Tibial artery (tissue), 4 donors: ENCODE data around the gene TTC21A.
A peak's percentile ranks its signal among the peaks of the same experiment; 100 is the strongest.

Source experiments
- DNase-seq, 2 donors: peaks; one replicate each; pipeline ENCODE4 v3.0.0-alpha.2; 2019
- H3K27ac ChIP-seq, 2 donors: fragments of 200-600 bp; sonication (generic) in 1 of 2; 1 replicate in 1 of 2; 2 replicates in 1 of 2; pipeline ENCODE4 v1.5.1; 2018 to 2019; ENCODE audit warnings: mild to moderate bottlenecking in 1 of 2
- H3K27me3 ChIP-seq, 2 donors: fragments of 200-600 bp; sonication (generic) in 1 of 2; one replicate each; pipeline versions ENCODE4 v1.5.1 to v1.6.0; 2016 to 2019
- H3K36me3 ChIP-seq, 3 donors: fragments of 200-600 bp; sonication (generic) in 2 of 3; one replicate each; pipeline ENCODE4 v1.5.1; 2016 to 2019; ENCODE audit warnings: mild to moderate bottlenecking in 2 of 3
- H3K4me1 ChIP-seq, 4 donors: fragments of 200-600 bp; sonication (generic) in 2 of 4; 1 replicate in 3 of 4; 2 replicates in 1 of 4; pipeline ENCODE4 v1.5.1; 2016 to 2019
- H3K4me3 ChIP-seq, 2 donors: fragments of 200-600 bp; sonication (generic) in 1 of 2; 1 replicate in 1 of 2; 2 replicates in 1 of 2; pipeline ENCODE4 v1.5.1; 2018 to 2019; ENCODE audit warnings: mild to moderate bottlenecking in 2 of 2
- H3K9me3 ChIP-seq, 3 donors: fragments of 200-600 bp; sonication (generic) in 1 of 3; one replicate each; pipeline ENCODE4 v1.5.1; 2016 to 2019
- intact Hi-C: fragments of 100-400 bp; cut with DNase I; formaldehyde crosslinking; loops from one replicate; pipeline ENCODE4 v1.15.0; 2023; ENCODE audit warnings: low total_unique reads
- TF ChIP-seq, protein P1 (sequence below), 2 experiments: fragments of 200-600 bp in 1 of 2; fragments of 450-650 bp in 1 of 2; IDR thresholded peaks; one replicate each; pipeline ENCODE4 v1.5.1; 2017 to 2019; ENCODE audit warnings: antibody characterized with exemption in 2 of 2, mild to moderate bottlenecking in 1 of 2, moderate library complexity in 1 of 2

Gene TTC21A

DNA sequence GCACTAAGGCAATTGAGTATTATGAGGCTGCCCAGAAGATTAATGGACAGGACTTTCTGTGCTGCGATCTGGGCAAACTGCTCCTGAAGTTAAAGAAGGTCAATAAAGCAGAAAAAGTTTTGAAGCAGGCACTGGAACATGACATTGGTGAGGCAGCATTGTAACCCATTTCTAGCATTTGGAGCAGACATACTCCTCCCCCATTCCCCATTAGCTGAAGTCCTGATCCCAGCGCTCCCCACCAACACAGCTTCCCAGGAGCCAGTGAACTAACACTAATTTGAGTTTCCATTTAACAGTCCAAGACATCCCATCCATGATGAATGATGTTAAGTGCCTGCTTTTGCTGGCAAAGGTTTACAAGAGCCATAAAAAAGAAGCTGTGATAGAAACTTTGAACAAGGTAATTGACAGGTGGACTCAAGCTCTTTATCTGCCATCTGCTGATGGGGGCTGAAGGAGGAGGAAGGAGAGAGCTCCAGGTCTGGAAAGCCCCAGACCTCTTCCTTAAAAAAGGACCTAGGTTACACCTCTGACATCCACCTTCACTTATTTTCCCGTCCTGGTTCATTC is 23.3 kb downstream of the TTC21A start:
- Histone ChIP-seq H3K4me1 (peaks cover 0 to 11% (median 8%) of the 10 kb centered on the region in 4 donors), H3K36me3 (peaks cover 0 to 29% (median 0%) of the 10 kb centered on the region in 3 donors), H3K27me3 (no peaks in the 10 kb centered on the region), H3K27ac (no peak overlapping the region), H3K9me3 (no peaks in the 10 kb centered on the region), H3K4me3 (no peak overlapping the region)
- no peak for DNase-seq
- TF ChIP-seq, protein P1, sequence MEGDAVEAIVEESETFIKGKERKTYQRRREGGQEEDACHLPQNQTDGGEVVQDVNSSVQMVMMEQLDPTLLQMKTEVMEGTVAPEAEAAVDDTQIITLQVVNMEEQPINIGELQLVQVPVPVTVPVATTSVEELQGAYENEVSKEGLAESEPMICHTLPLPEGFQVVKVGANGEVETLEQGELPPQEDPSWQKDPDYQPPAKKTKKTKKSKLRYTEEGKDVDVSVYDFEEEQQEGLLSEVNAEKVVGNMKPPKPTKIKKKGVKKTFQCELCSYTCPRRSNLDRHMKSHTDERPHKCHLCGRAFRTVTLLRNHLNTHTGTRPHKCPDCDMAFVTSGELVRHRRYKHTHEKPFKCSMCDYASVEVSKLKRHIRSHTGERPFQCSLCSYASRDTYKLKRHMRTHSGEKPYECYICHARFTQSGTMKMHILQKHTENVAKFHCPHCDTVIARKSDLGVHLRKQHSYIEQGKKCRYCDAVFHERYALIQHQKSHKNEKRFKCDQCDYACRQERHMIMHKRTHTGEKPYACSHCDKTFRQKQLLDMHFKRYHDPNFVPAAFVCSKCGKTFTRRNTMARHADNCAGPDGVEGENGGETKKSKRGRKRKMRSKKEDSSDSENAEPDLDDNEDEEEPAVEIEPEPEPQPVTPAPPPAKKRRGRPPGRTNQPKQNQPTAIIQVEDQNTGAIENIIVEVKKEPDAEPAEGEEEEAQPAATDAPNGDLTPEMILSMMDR (IDR thresholded peaks at IDR 0.05) = no peak
- intact Hi-C loops = no loop called here

DNA sequence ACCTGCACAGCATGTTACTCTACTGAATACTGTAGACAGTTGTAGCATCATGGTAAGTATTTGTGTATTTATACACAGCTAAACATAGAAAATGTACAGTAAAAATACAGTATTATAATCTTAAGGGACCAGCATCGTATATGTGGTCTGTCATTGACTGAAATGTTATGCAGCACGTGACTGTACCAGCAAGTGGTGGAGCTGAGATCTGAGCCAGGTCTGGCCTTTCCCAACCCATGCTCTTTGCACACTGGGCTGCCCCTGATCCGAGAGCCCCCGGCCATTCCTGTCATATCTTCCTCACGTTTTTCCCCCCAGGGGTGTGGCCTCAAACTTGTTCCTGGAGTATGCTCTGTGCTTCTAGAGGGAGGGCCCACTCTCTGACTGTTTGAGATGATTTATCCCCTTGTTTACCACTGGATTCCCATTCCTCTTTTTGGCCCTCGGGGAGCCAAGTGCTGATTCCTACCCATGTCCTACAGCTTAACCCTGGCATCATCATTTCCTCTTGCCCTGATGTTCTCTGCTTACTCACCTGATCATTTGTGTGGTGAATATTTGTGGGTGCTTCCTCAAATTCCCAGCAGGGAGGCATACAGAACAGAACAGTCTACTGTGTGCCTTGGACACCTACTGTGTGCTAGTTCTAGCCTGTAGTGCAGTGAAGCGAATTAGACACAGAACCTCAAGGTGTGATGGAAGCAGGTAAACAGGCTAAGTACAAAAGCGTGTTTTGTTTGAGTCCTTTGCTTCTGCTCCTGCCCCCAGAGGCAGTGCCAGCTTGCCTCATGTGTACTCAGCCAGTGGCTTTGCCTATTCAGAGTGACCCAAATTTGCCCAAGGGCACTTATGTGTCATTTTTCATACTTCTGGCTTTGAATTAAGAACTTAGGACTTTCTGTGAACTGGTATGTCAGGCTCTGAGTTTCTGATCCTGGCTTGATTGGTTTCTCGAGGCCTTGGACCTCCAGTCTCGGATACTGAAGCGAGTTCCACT is 24.9 kb downstream of the TTC21A start:
- intact Hi-C loops = no loop called here
- no peak for DNase-seq

DNA sequence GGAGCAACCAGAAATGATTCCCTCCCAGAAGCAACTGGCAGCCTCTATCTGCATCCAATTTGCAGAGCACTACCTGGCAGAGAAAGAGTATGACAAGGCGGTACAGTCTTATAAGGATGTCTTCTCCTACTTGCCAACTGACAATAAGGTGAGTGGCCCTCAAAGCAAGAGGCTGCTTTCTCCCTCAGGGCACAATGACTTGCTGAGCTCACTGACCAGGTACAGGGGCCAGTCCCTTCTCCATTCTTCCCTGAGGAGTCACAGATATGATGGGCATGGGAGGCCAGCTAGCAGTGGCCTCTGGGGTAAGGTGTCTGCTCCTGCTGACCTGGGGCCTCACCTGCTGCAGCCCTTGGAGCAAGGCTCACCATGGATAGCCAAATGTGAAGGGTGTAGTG is 25.6 kb downstream of the TTC21A start:
- Histone ChIP-seq H3K27me3 (no peaks in the 10 kb centered on the region), H3K4me1 (peaks cover 0 to under 1% (median 0%) of the 10 kb centered on the region in 4 donors), H3K4me3 (no peak overlapping the region), H3K27ac (no peak overlapping the region), H3K36me3 (peaks cover 0 to 48% (median 8%) of the 10 kb centered on the region in 3 donors), H3K9me3 (no peaks in the 10 kb centered on the region)
- TF ChIP-seq, protein P1 (IDR thresholded peaks at IDR 0.05) = no peak
- DNase-seq = peak in 1 of 2 donors; percentile 9
- intact Hi-C loops = no loop called here

More for the DNA sequence above, 24.9 kb downstream of the TTC21A start:
- Histone ChIP-seq H3K27me3 (no peaks in the 10 kb centered on the region), H3K4me1 (no peaks in the 10 kb centered on the region), H3K27ac (no peak overlapping the region), H3K36me3 (peaks cover 0 to 41% (median 6%) of the 10 kb centered on the region in 3 donors), H3K4me3 (no peak overlapping the region), H3K9me3 (no peaks in the 10 kb centered on the region)
- TF ChIP-seq, protein P1 (IDR thresholded peaks at IDR 0.05) = no peak

DNA sequence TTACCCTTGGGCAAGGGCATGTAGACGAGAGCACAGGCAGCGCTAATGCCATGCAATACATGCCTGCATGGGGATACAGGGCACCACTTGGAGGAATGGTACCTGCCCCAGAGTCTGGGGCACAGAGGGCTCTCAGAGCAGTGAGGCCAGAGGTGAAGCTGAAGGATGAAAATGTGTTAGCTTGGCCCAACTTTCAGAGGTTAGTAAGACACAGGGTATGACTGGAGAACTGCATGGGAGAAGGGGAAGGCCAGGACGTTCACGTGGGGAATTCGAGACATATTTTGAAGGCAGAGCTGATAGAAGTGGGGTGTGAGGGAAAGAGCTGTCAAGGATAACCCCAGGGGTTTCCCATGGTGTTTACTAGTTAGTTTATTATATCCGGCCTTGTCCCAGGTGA is 26.3 kb downstream of the TTC21A start:
- peak in 1 of 2 donors; percentile 11 for DNase-seq
- H3K27ac ChIP-seq = no peak overlapping the region
- H3K4me3 ChIP-seq = no peak overlapping the region
- no peaks in the 10 kb centered on the region for H3K27me3 ChIP-seq
- TF ChIP-seq, protein P1 (IDR thresholded peaks at IDR 0.05) = no peak
- intact Hi-C loops = no loop called here
- H3K9me3 ChIP-seq = no peaks in the 10 kb centered on the region
- peaks cover 0 to 8% (median 5%) of the 10 kb centered on the region in 4 donors for H3K4me1 ChIP-seq
- H3K36me3 ChIP-seq = peaks cover 0 to 53% (median 8%) of the 10 kb centered on the region in 3 donors

DNA sequence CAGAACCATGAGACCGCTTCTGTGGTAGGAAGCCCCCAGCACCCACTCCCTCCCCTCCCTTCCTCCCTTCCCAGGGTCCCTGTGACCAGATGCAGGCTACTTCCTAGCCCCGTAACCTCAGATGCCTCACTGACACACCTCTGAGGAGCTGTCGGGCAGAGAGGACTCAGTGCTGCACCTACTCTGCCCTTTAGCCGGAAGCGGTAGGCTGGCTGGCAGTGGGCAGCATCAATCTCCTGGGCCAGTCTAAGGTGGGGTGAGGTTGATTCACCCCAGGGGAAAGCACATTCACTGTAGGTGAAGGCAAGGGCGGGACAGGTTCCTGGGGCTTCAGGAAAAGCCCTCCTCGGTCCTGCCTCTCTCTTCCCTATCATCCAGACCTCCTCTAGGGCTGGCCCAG is 26.8 kb downstream of the TTC21A start:
- TF ChIP-seq, protein P1 (IDR thresholded peaks at IDR 0.05) = no peak
- Histone ChIP-seq H3K9me3 (no peaks in the 10 kb centered on the region), H3K4me3 (no peak overlapping the region), H3K27me3 (no peaks in the 10 kb centered on the region), H3K4me1 (peaks cover 0 to 13% (median 8%) of the 10 kb centered on the region in 4 donors), H3K27ac (no peak overlapping the region), H3K36me3 (peaks cover 0 to 53% (median 8%) of the 10 kb centered on the region in 3 donors)
- peak in 1 of 2 donors; percentile 8 for DNase-seq
- intact Hi-C loops = no loop called here
